K562 (cell line): ENCODE data around the gene OSBPL3. TPM values are rescaled to one million over a fixed set of nuclear protein-coding genes. Genes with fewer than 3 reads are reported as not detected.

Experiments used
- ATAC-seq: fragments of 200-7000 bp; cut with Tn5 transposase; 3 replicates; pipeline ENCODE4 v1.9.1; 2020; ENCODE audit warnings: moderate library complexity
- BruUV-seq: library from RNA; stranded (reverse); fragments of 400-500 nt; replicated peaks from 2 replicates; lab custom pipeline; 2021; lab: Mats Ljungman, UMichigan
- CTCF ChIA-PET: fragments of 300-600 bp; formaldehyde crosslinking; extraction: SDS; loops from one replicate; lab custom pipeline; 2021; ENCODE audit warnings: low intra/inter-chr PET ratio; lab: Yijun Ruan, JAX
- POLR2A ChIA-PET: fragments of 300-600, 350-650 bp; sonication (Branson Sonifier 250); formaldehyde crosslinking; extraction: SDS; loops from one replicate; lab custom pipeline; 2021; ENCODE audit warnings: antibody characterized with exemption, inconsistent platforms; lab: Yijun Ruan, JAX
- DNase-seq, 4 experiments: peaks; one replicate each; pipeline versions ENCODE4 v3.0.0 to v3.0.0-alpha.2; 2011 to 2018; ENCODE audit warnings: low spot score in 3 of 4, mixed read lengths in 3 of 4; ENCODE audit errors: extremely low read depth in 1 of 4
- FAIRE-seq: peaks from 2 replicates; lab custom pipeline; 2011; peaks lifted over from hg19 to GRCh38; lab: Jason Lieb, UNC
- H2AFZ ChIP-seq: 2 replicates; pipeline ENCODE4 v1.6.0; 2011; ENCODE audit warnings: low read depth, low read length, control low read depth, inconsistent platforms
- H3K27ac ChIP-seq: fragments of 200-600 bp; 3 replicates; pipeline ENCODE4 v1.8.0; 2011; ENCODE audit warnings: low read depth, mild to moderate bottlenecking, control low read depth, inconsistent platforms, low read length, moderate library complexity, mixed read lengths; ENCODE audit errors: extremely low read depth
- H3K27me3 ChIP-seq, 2 experiments: fragments of 300-600 bp in 1 of 2; 2 replicates in 1 of 2; 3 replicates in 1 of 2; pipeline versions ENCODE4 v1.6.0 to v1.8.0; 2011; ENCODE audit warnings: inconsistent platforms in 2 of 2, low read length in 2 of 2, mild to moderate bottlenecking in 1 of 2, mixed read lengths in 1 of 2, moderate library complexity in 1 of 2; ENCODE audit not compliant: control insufficient read depth in 2 of 2, insufficient read depth in 2 of 2
- H3K36me3 ChIP-seq: fragments of 300-600 bp; 3 replicates; pipeline ENCODE4 v1.8.0; 2011; ENCODE audit warnings: mild to moderate bottlenecking, low read length, inconsistent platforms; ENCODE audit not compliant: control insufficient read depth, insufficient read depth
- H3K4me1 ChIP-seq, 2 experiments: fragments of 200-600 bp in 1 of 2; replicated peaks in 1 of 2; 2 replicates in 1 of 2; 3 replicates in 1 of 2; pipeline versions ENCODE4 v1.5.1 to v1.8.0; 2011; ENCODE audit warnings: inconsistent platforms in 2 of 2, low read length in 2 of 2, mild to moderate bottlenecking in 1 of 2, mixed read lengths in 1 of 2, moderate library complexity in 1 of 2; ENCODE audit not compliant: control insufficient read depth in 2 of 2, insufficient read depth in 2 of 2
- H3K4me2 ChIP-seq: 2 replicates; pipeline ENCODE4 v1.6.1; 2011; ENCODE audit warnings: low read length, control low read depth, inconsistent platforms, mixed read lengths; ENCODE audit not compliant: insufficient read depth
- H3K4me3 ChIP-seq: fragments of 200-600 bp; sonication (generic), shearing (Covaris generic); 2 replicates; pipeline ENCODE4 v1.5.1; 2016; ENCODE audit warnings: control low read depth, inconsistent platforms
- H3K79me2 ChIP-seq: fragments of 200-600 bp; 3 replicates; pipeline ENCODE4 v1.8.0; 2011; ENCODE audit warnings: low read length, inconsistent platforms; ENCODE audit not compliant: control insufficient read depth, insufficient read depth
- H3K9ac ChIP-seq, 2 experiments: 2 replicates each; pipeline versions ENCODE4 v1.6.0 to v1.6.1; 2011; ENCODE audit warnings: low read depth in 2 of 2, low read length in 2 of 2, control low read depth in 1 of 2, inconsistent platforms in 1 of 2, mild to moderate bottlenecking in 1 of 2, mixed read lengths in 1 of 2; ENCODE audit not compliant: insufficient read depth in 1 of 2
- H3K9me1 ChIP-seq: one replicate; pipeline ENCODE4 v1.6.0; 2011; ENCODE audit warnings: inconsistent platforms, mild to moderate bottlenecking, low read length, moderate library complexity; ENCODE audit not compliant: control insufficient read depth, insufficient read depth
- H3K9me3 ChIP-seq: replicated peaks from 2 replicates; pipeline ENCODE4 v1.5.1; 2011; ENCODE audit warnings: low read depth, low read length, inconsistent platforms; ENCODE audit not compliant: control insufficient read depth, insufficient read depth
- H4K20me1 ChIP-seq: replicated peaks from 2 replicates; pipeline ENCODE4 v1.6.1; 2011; ENCODE audit warnings: low read length, inconsistent platforms, mixed read lengths; ENCODE audit not compliant: control insufficient read depth, insufficient read depth
- ADNP ChIP-seq: fragments of 200-800 bp; sonication (Bioruptor generic); IDR thresholded peaks from 2 replicates; pipeline ENCODE4 v1.6.1; 2016; ENCODE audit warnings: missing genetic modification characterization, missing compliant biosample characterization
- RBM25 ChIP-seq: fragments of 200-400 bp; formaldehyde crosslinking; IDR thresholded peaks from 2 replicates; pipeline ENCODE4 v1.6.1; 2018; ENCODE audit warnings: low read length, low read depth, moderate library complexity; ENCODE audit not compliant: severe bottlenecking
- ZNF239 ChIP-seq: fragments of 250-450 bp; sonication (Bioruptor Pico); IDR thresholded peaks from 2 replicates; pipeline ENCODE4 v1.4.0; 2020; ENCODE audit warnings: mild to moderate bottlenecking
- ZNF717 ChIP-seq: fragments of 250-450 bp; sonication (Bioruptor Pico); IDR thresholded peaks from 2 replicates; pipeline ENCODE4 v1.5.0; 2021
- in situ Hi-C: fragments of 300-500 bp; cut with MboI; formaldehyde crosslinking; loops from 4 replicates; pipeline ENCODE4 v1.15.0; 2018; ENCODE audit warnings: inconsistent platforms, mixed read lengths
- intact Hi-C: fragments of 100-400 bp; cut with micrococcal nuclease; formaldehyde crosslinking; loops from 2 replicates; pipeline ENCODE4 v1.14.2; 2022
- polyA plus RNA-seq, 8 experiments: library from polyadenylated mRNA; depleted of rRNA in 4 of 8; stranded (reverse) in 5 of 8; unstranded in 3 of 8; fragments of >200 nt; fragmentation: Nextera tagmentation in 2 of 8; fragmentation: Illumina TruSeq in 1 of 8; extraction: Ambion mirVana in 2 of 8; extraction: Trizol in 1 of 8; gene quantifications; 2 replicates each; pipeline versions ENCODE4 v1.2.1 to v1.2.3, GENCODE V29; 2011 to 2014; ENCODE audit warnings: inconsistent platforms in 1 of 8, missing spikeins in 1 of 8
- total RNA-seq, 7 experiments: library from RNA; depleted of rRNA in 6 of 7; stranded (reverse); fragments of >200 nt in 6 of 7; fragmentation: Illumina TruSeq in 2 of 7; extraction: Trizol in 2 of 7; gene quantifications; 2 replicates each; pipeline versions ENCODE4 v1.2.1 to v1.2.3, GENCODE V29; 2011 to 2021; ENCODE audit warnings: low replicate concordance in 1 of 7
- TF ChIP-seq, protein P1 (sequence below): sonication (generic); formaldehyde crosslinking; IDR thresholded peaks from 2 replicates; pipeline ENCODE4 v1.8.0; 2022; ENCODE audit warnings: missing genetic modification reagents, mild to moderate bottlenecking, moderate library complexity, borderline replicate concordance
- TF ChIP-seq, protein P2 (sequence below): fragments of 450-650 bp; formaldehyde crosslinking; IDR thresholded peaks from 2 replicates; pipeline ENCODE4 v1.4.0; 2020; ENCODE audit warnings: mild to moderate bottlenecking, mixed read lengths

The OSBPL3 gene
- total and polyA plus RNA-seq, 9 of the 15 experiments (the other 6 are each of a cell fraction or from before 2014, with no cell fraction given): 4.8 to 37.2 (median 26.5) TPM

DNA sequence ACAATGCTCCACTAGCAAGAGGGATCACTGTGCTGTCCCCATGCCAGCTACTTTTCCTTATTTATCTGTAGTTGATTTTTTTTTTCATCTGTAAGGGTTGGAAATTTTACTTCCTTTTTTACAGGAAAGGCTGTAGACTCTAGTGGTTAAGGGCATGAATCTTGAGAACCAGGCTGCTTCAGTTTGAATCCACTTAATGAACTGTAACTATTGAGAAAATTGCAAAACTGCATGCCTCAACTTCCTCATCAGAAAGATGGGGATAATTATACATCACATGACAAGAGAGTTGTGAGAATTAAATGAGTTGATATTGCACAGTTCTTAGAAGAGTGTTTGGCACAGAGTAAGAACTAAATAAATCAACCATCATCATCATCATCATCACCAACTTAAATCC is 116.4 kb downstream of the OSBPL3 start:
- peaks cover 75% of the 10 kb centered on the region for H3K36me3 ChIP-seq
- no peaks in the 10 kb centered on the region for H3K9me1 ChIP-seq
- DNase-seq (no peak), FAIRE-seq (no peak), ATAC-seq (no peak)
- no peak overlapping the region for H3K4me3 ChIP-seq
- BruUV-seq: no TSS peak
- no peaks in the 10 kb centered on the region for H3K27me3 ChIP-seq
- intact Hi-C loops (loop anchor here (2.0 kb wide), 1 partner anchor 43 kb away; no protein-coding TSS in a partner anchor), in situ Hi-C loops (no loop called here)
- no peak overlapping the region for H2AFZ ChIP-seq
- ChIA-PET CTCF (no interaction called here), POLR2A (interaction anchor here (0.5 to 1.0 kb wide), 3 partner anchors 14 to 1358 kb away, joined by 3 to 4 read pairs (median 4); no protein-coding TSS in a partner anchor)
- H3K9ac ChIP-seq: no peak overlapping the region
- H3K9me3 ChIP-seq: peaks cover 6% of the 10 kb centered on the region; the same call in 1 of the 2 replicates
- H4K20me1 ChIP-seq: no peaks in the 10 kb centered on the region
- peaks cover 9 to 22% of the 10 kb centered on the region in 2 experiments; a peak in 4 of 5 replicates for H3K4me1 ChIP-seq
- H3K27ac ChIP-seq: no peak overlapping the region
- no peaks in the 10 kb centered on the region for H3K79me2 ChIP-seq
- TF ChIP-seq RBM25 (peak; percentile 40), ADNP (tag) (peak; percentile 27; the same call in 1 of the 2 replicates), ZNF717 (CRISPR knock-in tag) (no peak), ZNF239 (CRISPR knock-in tag) (no peak)
- TF ChIP-seq, protein P1, sequence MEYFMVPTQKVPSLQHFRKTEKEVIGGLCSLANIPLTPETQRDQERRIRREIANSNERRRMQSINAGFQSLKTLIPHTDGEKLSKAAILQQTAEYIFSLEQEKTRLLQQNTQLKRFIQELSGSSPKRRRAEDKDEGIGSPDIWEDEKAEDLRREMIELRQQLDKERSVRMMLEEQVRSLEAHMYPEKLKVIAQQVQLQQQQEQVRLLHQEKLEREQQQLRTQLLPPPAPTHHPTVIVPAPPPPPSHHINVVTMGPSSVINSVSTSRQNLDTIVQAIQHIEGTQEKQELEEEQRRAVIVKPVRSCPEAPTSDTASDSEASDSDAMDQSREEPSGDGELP (CRISPR knock-in tag): no peak
- TF ChIP-seq, protein P2, sequence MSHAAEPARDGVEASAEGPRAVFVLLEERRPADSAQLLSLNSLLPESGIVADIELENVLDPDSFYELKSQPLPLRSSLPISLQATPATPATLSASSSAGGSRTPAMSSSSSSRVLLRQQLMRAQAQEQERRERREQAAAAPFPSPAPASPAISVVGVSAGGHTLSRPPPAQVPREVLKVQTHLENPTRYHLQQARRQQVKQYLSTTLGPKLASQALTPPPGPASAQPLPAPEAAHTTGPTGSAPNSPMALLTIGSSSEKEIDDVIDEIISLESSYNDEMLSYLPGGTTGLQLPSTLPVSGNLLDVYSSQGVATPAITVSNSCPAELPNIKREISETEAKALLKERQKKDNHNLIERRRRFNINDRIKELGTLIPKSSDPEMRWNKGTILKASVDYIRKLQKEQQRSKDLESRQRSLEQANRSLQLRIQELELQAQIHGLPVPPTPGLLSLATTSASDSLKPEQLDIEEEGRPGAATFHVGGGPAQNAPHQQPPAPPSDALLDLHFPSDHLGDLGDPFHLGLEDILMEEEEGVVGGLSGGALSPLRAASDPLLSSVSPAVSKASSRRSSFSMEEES: peak; percentile 68
- peak overlapping the region; percentile 17; the same call in 1 of the 2 replicates for H3K4me2 ChIP-seq
